T1000 (cell line): ENCODE data around the gene HSPB6.
A peak's percentile ranks its signal among the peaks of the same experiment; 100 is the strongest.
"Not testable (repeated sequence)": the region's sequence is repeated elsewhere in the genome, so short reads cannot be mapped to it uniquely, and the experiment has no call there.

ENCODE experiments used
- DNase-seq: peaks from one replicate; lab custom pipeline; 2025; ENCODE audit warnings: mixed read lengths; lab: John Stamatoyannopoulos, UW

HSPB6 gene

GRCh38 chr19:35731353-35731752 is 25.5 kb downstream of the HSPB6 start:
- DNase-seq = no peak

- DNase-seq = no peak
These were observed 26.5 kb downstream of the HSPB6 start for GRCh38 chr19:35730326-35730725.

- no peak for DNase-seq
These were observed 27.1 kb downstream of the HSPB6 start for GRCh38 chr19:35729763-35730162.

- no peak for DNase-seq
These were observed 27.8 kb downstream of the HSPB6 start for GRCh38 chr19:35729021-35729420.

- DNase-seq = no peak
These were observed 28.7 kb downstream of the HSPB6 start for GRCh38 chr19:35727956-35728706.

GRCh38 chr19:35727053-35727955 is 29.5 kb downstream of the HSPB6 start:
- no peak for DNase-seq

GRCh38 chr19:35725216-35725861 is 31.5 kb downstream of the HSPB6 start:
- no peak for DNase-seq

GRCh38 chr19:35724560-35724959 is 32.3 kb downstream of the HSPB6 start:
- no peak for DNase-seq

GRCh38 chr19:35724132-35724531 is 32.7 kb downstream of the HSPB6 start:
- DNase-seq = not testable (repeated sequence)

GRCh38 chr19:35723671-35724070 is 33.2 kb downstream of the HSPB6 start:
- no peak for DNase-seq

GRCh38 chr19:35722897-35723296 is 33.9 kb downstream of the HSPB6 start:
- no peak for DNase-seq

- no peak for DNase-seq
These were observed 34.4 kb downstream of the HSPB6 start for GRCh38 chr19:35722461-35722860.

- no peak for DNase-seq
These were observed 35.5 kb downstream of the HSPB6 start for GRCh38 chr19:35721374-35721773.

- no peak for DNase-seq
These were observed 36.2 kb downstream of the HSPB6 start for GRCh38 chr19:35720648-35721047.

- DNase-seq = no peak
These were observed 36.7 kb downstream of the HSPB6 start for GRCh38 chr19:35720163-35720524.

- DNase-seq = no peak
These were observed 37.2 kb downstream of the HSPB6 start for GRCh38 chr19:35719402-35720162.

GRCh38 chr19:35718345-35719041 is 38.3 kb downstream of the HSPB6 start:
- no peak for DNase-seq

GRCh38 chr19:35717665-35718344 is 39.0 kb downstream of the HSPB6 start, which contains the start of gene KMT2B:
Gene KMT2B, plus strand, starts transcription at chr19:35718003. Its CDS starts 16 bp downstream, at chr19:35718019.
- peak; percentile 94 for DNase-seq

GRCh38 chr19:35716801-35717664 is 39.8 kb downstream of the HSPB6 start:
- peak; percentile 79 for DNase-seq
